Measurements from ENCODE around the gene LYPLAL1. TPM values are rescaled to one million over a fixed set of nuclear protein-coding genes. Genes with fewer than 3 reads are reported as not detected.

The LYPLAL1 gene
- total RNA-seq, 4 donors from 2014 or later = 12.2 to 18.9 (median 16.7) TPM

- Histone ChIP-seq H3K4me3 (no peak overlapping the region), H3K27ac (no peak overlapping the region), H3K9me3 (no peaks in the 10 kb centered on the region), H3K36me3 (peaks cover 0 to 7% (median 0%) of the 10 kb centered on the region in 4 donors), H3K4me1 (peaks cover 10 to 50% (median 22%) of the 10 kb centered on the region in 4 donors), H3K27me3 (no peaks in the 10 kb centered on the region)
- in situ Hi-C loops (cut with MboI; ENCODE audit: low pct_ligation_motif_present in 1 of 4, low pct_unique_long_range_greater_than_20kb in 1 of 4, low sequenced_read_pairs in 3 of 4) = no loop called here
- no peak for DNase-seq
- TF ChIP-seq EP300 (IDR thresholded peaks at IDR 0.05; ENCODE audit: low read depth) (no peak), CTCF (IDR thresholded peaks at IDR 0.05) (no peak), POLR2AphosphoS5 (IDR thresholded peaks at IDR 0.05) (no peak), POLR2A (IDR thresholded peaks at IDR 0.05) (no peak)
- 69 to 74% methylated on average over 3 of the region's 3 CpGs for WGBS, 2 donors (ENCODE audit: low coverage in 1 of 2)
- intact Hi-C loops (cut with DNase I; ENCODE audit: low total_unique reads) = no loop called here
These were observed 3.7 kb downstream of the LYPLAL1 start for GRCh38 chr1:219177363-219177762.

GRCh38 chr1:219177940-219178339 lies 4.3 kb downstream of the LYPLAL1 start:
- Histone ChIP-seq H3K36me3 (peaks cover 0 to 7% (median 0%) of the 10 kb centered on the region in 4 donors), H3K27me3 (no peaks in the 10 kb centered on the region), H3K27ac (no peak overlapping the region), H3K4me3 (no peak overlapping the region), H3K4me1 (peaks cover 10 to 50% (median 22%) of the 10 kb centered on the region in 4 donors), H3K9me3 (no peaks in the 10 kb centered on the region)
- TF ChIP-seq POLR2AphosphoS5 (IDR thresholded peaks at IDR 0.05) = no peak
- no peak for TF ChIP-seq POLR2A (IDR thresholded peaks at IDR 0.05)
- no peak for TF ChIP-seq EP300 (IDR thresholded peaks at IDR 0.05; ENCODE audit: low read depth)
- TF ChIP-seq CTCF (IDR thresholded peaks at IDR 0.05) = no peak
- 67 to 83% methylated on average over 1 of the region's 1 CpG for WGBS, 2 donors (ENCODE audit: low coverage in 1 of 2)
- in situ Hi-C loops (cut with MboI; ENCODE audit: low pct_ligation_motif_present in 1 of 4, low pct_unique_long_range_greater_than_20kb in 1 of 4, low sequenced_read_pairs in 3 of 4) (no loop called here), intact Hi-C loops (cut with DNase I; ENCODE audit: low total_unique reads) (no loop called here)
- no peak for DNase-seq

GRCh38 chr1:219179293-219179692 lies 5.6 kb downstream of the LYPLAL1 start:
- in situ Hi-C loops (cut with MboI; ENCODE audit: low pct_ligation_motif_present in 1 of 4, low pct_unique_long_range_greater_than_20kb in 1 of 4, low sequenced_read_pairs in 3 of 4) = no loop called here
- H3K4me3 ChIP-seq = no peak overlapping the region
- peaks cover 0 to 7% (median 0%) of the 10 kb centered on the region in 4 donors for H3K36me3 ChIP-seq
- H3K9me3 ChIP-seq = no peaks in the 10 kb centered on the region
- no peak overlapping the region for H3K27ac ChIP-seq
- TF ChIP-seq POLR2AphosphoS5 (IDR thresholded peaks at IDR 0.05) (no peak), POLR2A (IDR thresholded peaks at IDR 0.05) (no peak), CTCF (IDR thresholded peaks at IDR 0.05) (no peak), EP300 (IDR thresholded peaks at IDR 0.05; ENCODE audit: low read depth) (no peak)
- H3K4me1 ChIP-seq = peaks cover 7 to 44% (median 21%) of the 10 kb centered on the region in 4 donors
- DNase-seq = no peak
- no peaks in the 10 kb centered on the region for H3K27me3 ChIP-seq
- intact Hi-C loops (cut with DNase I; ENCODE audit: low total_unique reads) = no loop called here

GRCh38 chr1:219184337-219184736 lies 10.7 kb downstream of the LYPLAL1 start:
- intact Hi-C loops (cut with DNase I; ENCODE audit: low total_unique reads) (no loop called here), in situ Hi-C loops (cut with MboI; ENCODE audit: low pct_ligation_motif_present in 1 of 4, low pct_unique_long_range_greater_than_20kb in 1 of 4, low sequenced_read_pairs in 3 of 4) (no loop called here)
- H3K27me3 ChIP-seq = no peaks in the 10 kb centered on the region
- H3K36me3 ChIP-seq = peaks cover 0 to 7% (median 0%) of the 10 kb centered on the region in 4 donors
- WGBS, 2 donors (ENCODE audit: low coverage in 1 of 2) = 65 to 93% methylated on average over 1 of the region's 1 CpG
- TF ChIP-seq EP300 (IDR thresholded peaks at IDR 0.05; ENCODE audit: low read depth) = no peak
- TF ChIP-seq CTCF (IDR thresholded peaks at IDR 0.05) = no peak
- no peak for TF ChIP-seq POLR2A (IDR thresholded peaks at IDR 0.05)
- no peak for TF ChIP-seq POLR2AphosphoS5 (IDR thresholded peaks at IDR 0.05)
- H3K4me3 ChIP-seq = no peak overlapping the region
- no peaks in the 10 kb centered on the region for H3K9me3 ChIP-seq
- H3K27ac ChIP-seq = no peak overlapping the region
- peaks cover 2 to 17% (median 9%) of the 10 kb centered on the region in 4 donors for H3K4me1 ChIP-seq
- no peak for DNase-seq
